Measurements from ENCODE around the gene RAB31. TPM values are rescaled to one million over a fixed set of nuclear protein-coding genes. Genes with fewer than 3 reads are reported as not detected.
A peak's percentile ranks its signal among the peaks of the same experiment; 100 is the strongest.

Gene RAB31
- total and polyA plus RNA-seq, 4 experiments from 2014 or later, result 0.07 to 1.8 (median 1.4) TPM

DNA sequence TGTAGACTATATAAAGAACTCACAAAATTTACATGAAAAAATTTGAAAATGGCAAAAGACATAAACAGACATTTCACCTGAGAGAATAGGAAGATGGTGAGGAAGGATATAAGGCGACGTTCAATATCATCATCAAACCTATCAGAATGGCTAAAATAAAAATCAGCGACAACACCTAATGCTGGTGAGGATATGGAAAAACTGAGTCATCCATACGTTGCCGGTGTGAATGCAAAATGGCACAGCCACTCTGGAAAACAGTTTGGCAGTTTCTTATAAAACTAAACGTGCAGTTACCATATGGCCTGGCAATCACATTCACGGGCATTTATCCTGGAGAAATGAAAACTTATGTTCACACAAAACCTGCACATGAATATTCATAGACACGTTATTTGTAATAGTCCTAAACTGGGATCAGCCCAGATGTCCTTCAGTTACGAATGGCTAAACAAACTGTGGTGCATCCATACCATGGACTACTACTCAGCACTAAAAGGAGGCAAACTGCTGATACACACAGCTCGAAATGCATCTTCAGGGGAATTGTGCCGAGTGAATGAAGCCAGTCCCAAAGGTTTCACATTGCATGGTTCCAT, 114.6 kb downstream of the RAB31 start:
- Histone ChIP-seq H3K27me3 (ENCODE audit: insufficient read depth, low read length) (no peaks in the 10 kb centered on the region), H3K4me1 (ENCODE audit: insufficient read depth, low read length) (no peaks in the 10 kb centered on the region), H3K36me3 (ENCODE audit: insufficient read depth, low read length) (no peaks in the 10 kb centered on the region), H3K4me3 (ENCODE audit: low read length in 2 of 2) (no peak overlapping the region), H3K9me3 (ENCODE audit: control insufficient read depth in 1 of 2, low read length in 2 of 2) (no peaks in the 10 kb centered on the region), H3K27ac (ENCODE audit: low read depth, low read length) (no peak overlapping the region)
- DNase-seq, result no peak
- Mint-ChIP-seq H3K36me3 (no peaks in the 10 kb centered on the region), H3K27me3 (peaks cover 11 to 27% of the 10 kb centered on the region in 2 donors), H3K4me3 (no peak overlapping the region), H3K27ac (no peak overlapping the region), H3K4me1 (no peaks in the 10 kb centered on the region), H3K9me3 (peaks cover under 1 to 18% (median 7%) of the 10 kb centered on the region in 8 donors)
- POLR2A ChIA-PET (ENCODE audit: partially characterized antibody), result no interaction called here
- intact Hi-C loops (cut with micrococcal nuclease), result no loop called here
- CTCF ChIA-PET (ENCODE audit: partially characterized antibody), result no interaction called here

DNA sequence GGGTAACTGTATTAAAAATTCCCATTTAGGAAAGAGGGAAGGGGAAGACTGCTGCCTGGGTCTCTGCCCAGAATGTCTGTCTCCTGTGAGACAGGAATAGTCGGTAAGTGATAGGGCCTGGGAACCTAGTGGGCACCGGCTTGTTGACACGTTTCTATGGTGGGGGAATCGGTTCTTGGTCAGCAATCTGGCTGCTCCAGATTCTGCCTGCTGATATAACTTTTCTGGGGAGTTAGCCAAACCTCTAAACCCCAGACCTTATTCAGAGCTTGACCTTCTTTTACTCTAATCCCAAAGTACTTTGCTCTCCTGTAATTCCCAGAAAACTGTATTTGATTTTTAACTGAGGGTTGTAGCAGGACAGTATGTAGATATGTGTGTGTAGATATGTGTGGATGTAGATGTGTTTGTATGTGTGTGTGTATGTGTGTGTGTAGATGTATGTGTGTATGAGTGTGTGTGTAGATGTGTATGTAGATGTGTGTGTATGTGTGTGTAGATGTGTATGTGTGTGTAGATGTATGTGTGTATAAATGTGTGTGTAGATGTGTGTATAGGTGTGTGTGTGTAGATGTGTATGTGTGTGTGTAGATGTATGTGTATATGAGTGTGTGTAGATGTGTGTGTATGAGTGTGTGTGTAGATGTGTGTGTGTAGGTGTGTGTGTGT, 115.8 kb downstream of the RAB31 start:
- no peak overlapping the region for H3K27ac ChIP-seq (ENCODE audit: low read depth, low read length)
- Mint-ChIP-seq H3K27me3 (peaks cover 15 to 25% of the 10 kb centered on the region in 2 donors), H3K4me1 (no peaks in the 10 kb centered on the region), H3K27ac (no peak overlapping the region), H3K36me3 (no peaks in the 10 kb centered on the region), H3K4me3 (no peak overlapping the region), H3K9me3 (peaks cover 0 to 9% (median 5%) of the 10 kb centered on the region in 8 donors)
- CTCF ChIA-PET (ENCODE audit: partially characterized antibody), result no interaction called here
- DNase-seq, result no peak
- H3K36me3 ChIP-seq (ENCODE audit: insufficient read depth, low read length), result no peaks in the 10 kb centered on the region
- no peaks in the 10 kb centered on the region for H3K9me3 ChIP-seq (ENCODE audit: control insufficient read depth in 1 of 2, low read length in 2 of 2)
- POLR2A ChIA-PET (ENCODE audit: partially characterized antibody), result no interaction called here
- H3K4me3 ChIP-seq (ENCODE audit: low read length in 2 of 2), result no peak overlapping the region
- H3K4me1 ChIP-seq (ENCODE audit: insufficient read depth, low read length), result no peaks in the 10 kb centered on the region
- intact Hi-C loops (cut with micrococcal nuclease), result no loop called here
- no peaks in the 10 kb centered on the region for H3K27me3 ChIP-seq (ENCODE audit: insufficient read depth, low read length)

DNA sequence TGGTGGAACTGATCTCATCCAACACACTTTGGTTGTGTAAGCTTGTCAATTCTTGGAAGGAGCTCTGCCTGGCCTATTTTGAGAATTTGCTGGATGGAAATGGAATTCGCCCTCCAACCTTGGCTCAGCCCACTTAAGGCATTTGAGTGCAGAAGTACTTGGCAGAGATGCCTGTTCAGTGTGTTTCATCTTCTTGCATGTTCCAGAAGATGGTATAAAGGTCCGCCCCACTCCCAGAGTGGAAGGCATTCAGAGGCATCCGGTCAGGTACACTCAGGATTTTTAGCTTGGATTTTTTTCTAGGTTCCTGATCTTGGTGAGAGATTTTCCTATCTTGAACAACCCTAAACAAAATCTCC, 116.4 kb downstream of the RAB31 start:
- CTCF ChIA-PET (ENCODE audit: partially characterized antibody), result no interaction called here
- intact Hi-C loops (cut with micrococcal nuclease), result no loop called here
- no peak overlapping the region for H3K4me3 ChIP-seq (ENCODE audit: low read length in 2 of 2)
- no peak overlapping the region for H3K27ac Mint-ChIP-seq
- no peaks in the 10 kb centered on the region for H3K9me3 ChIP-seq (ENCODE audit: control insufficient read depth in 1 of 2, low read length in 2 of 2)
- no peaks in the 10 kb centered on the region for H3K4me1 ChIP-seq (ENCODE audit: insufficient read depth, low read length)
- H3K4me3 Mint-ChIP-seq, result no peak overlapping the region
- H3K27ac ChIP-seq (ENCODE audit: low read depth, low read length), result no peak overlapping the region
- H3K27me3 Mint-ChIP-seq, result peaks cover 15 to 21% of the 10 kb centered on the region in 2 donors
- H3K27me3 ChIP-seq (ENCODE audit: insufficient read depth, low read length), result no peaks in the 10 kb centered on the region
- H3K36me3 ChIP-seq (ENCODE audit: insufficient read depth, low read length), result no peaks in the 10 kb centered on the region
- no peaks in the 10 kb centered on the region for H3K36me3 Mint-ChIP-seq
- POLR2A ChIA-PET (ENCODE audit: partially characterized antibody), result no interaction called here
- no peaks in the 10 kb centered on the region for H3K4me1 Mint-ChIP-seq
- H3K9me3 Mint-ChIP-seq, result peaks cover 0 to 3% (median 2%) of the 10 kb centered on the region in 8 donors
- no peak for DNase-seq

DNA sequence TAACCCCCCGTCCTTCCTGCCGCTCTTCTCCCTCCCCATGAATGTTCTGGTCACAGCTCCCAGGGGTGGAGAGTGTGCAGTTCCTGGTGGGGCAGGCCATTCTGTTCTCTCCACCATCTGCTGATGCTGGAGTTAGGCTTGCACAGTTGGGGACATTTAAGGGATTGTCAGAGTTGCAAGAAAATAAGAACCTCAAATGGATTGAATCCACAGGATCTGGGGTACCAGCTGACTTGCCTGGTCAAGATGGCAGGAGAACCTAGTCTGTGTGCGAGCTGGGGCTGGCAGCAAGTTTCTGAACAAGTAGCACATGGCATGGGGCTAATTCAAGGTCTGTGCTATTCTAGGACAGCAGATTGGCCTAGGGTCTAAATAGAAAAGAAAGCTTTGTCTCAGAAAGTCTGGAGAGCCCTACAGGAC, 116.9 kb downstream of the RAB31 start:
- Mint-ChIP-seq H3K27ac (no peak overlapping the region), H3K36me3 (no peaks in the 10 kb centered on the region), H3K4me3 (no peak overlapping the region), H3K27me3 (peaks cover 13 to 19% of the 10 kb centered on the region in 2 donors), H3K9me3 (peaks cover 0 to 2% (median 0%) of the 10 kb centered on the region in 8 donors), H3K4me1 (no peaks in the 10 kb centered on the region)
- Histone ChIP-seq H3K4me1 (ENCODE audit: insufficient read depth, low read length) (no peaks in the 10 kb centered on the region), H3K27ac (ENCODE audit: low read depth, low read length) (no peak overlapping the region), H3K4me3 (ENCODE audit: low read length in 2 of 2) (no peak overlapping the region), H3K9me3 (ENCODE audit: control insufficient read depth in 1 of 2, low read length in 2 of 2) (no peaks in the 10 kb centered on the region), H3K36me3 (ENCODE audit: insufficient read depth, low read length) (no peaks in the 10 kb centered on the region), H3K27me3 (ENCODE audit: insufficient read depth, low read length) (no peaks in the 10 kb centered on the region)
- DNase-seq, result no peak
- intact Hi-C loops (cut with micrococcal nuclease), result no loop called here
- ChIA-PET POLR2A (ENCODE audit: partially characterized antibody) (no interaction called here), CTCF (ENCODE audit: partially characterized antibody) (no interaction called here)

DNA sequence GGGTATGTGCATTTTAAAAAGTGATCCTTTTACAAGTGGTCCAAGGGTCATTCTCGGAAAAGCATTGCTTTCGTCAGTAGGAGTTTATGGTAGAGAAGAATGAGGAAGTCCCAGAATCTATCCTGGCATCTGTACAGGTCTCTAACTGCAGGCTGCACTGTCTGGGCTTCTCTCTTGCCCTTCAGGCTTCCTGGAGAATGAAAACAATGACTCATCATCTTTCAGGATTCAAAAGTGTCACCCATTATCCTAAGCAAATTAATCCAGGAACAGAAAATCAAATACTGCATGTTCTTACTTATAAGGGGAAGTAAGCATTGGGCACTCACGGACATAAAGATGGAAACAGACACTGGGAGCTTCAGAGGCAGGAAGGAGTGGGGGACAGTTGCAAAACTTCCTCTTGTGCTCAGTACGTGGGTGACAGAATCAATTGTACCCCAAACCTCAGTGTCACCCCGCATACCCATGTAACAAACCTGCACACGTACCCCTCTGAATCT, 117.5 kb downstream of the RAB31 start:
- no peak overlapping the region for H3K27ac ChIP-seq (ENCODE audit: low read depth, low read length)
- Mint-ChIP-seq H3K4me3 (no peak overlapping the region), H3K27me3 (peaks cover 13 to 19% of the 10 kb centered on the region in 2 donors), H3K36me3 (no peaks in the 10 kb centered on the region), H3K9me3 (peaks cover 0 to 2% (median 0%) of the 10 kb centered on the region in 8 donors), H3K4me1 (no peaks in the 10 kb centered on the region), H3K27ac (peak overlapping the region in 1 of 7 donors; percentile 71)
- no peaks in the 10 kb centered on the region for H3K27me3 ChIP-seq (ENCODE audit: insufficient read depth, low read length)
- H3K4me3 ChIP-seq (ENCODE audit: low read length in 2 of 2), result no peak overlapping the region
- H3K36me3 ChIP-seq (ENCODE audit: insufficient read depth, low read length), result no peaks in the 10 kb centered on the region
- H3K9me3 ChIP-seq (ENCODE audit: control insufficient read depth in 1 of 2, low read length in 2 of 2), result no peaks in the 10 kb centered on the region
- intact Hi-C loops (cut with micrococcal nuclease), result no loop called here
- ChIA-PET POLR2A (ENCODE audit: partially characterized antibody) (no interaction called here), CTCF (ENCODE audit: partially characterized antibody) (no interaction called here)
- DNase-seq, result no peak
- H3K4me1 ChIP-seq (ENCODE audit: insufficient read depth, low read length), result no peaks in the 10 kb centered on the region

DNA sequence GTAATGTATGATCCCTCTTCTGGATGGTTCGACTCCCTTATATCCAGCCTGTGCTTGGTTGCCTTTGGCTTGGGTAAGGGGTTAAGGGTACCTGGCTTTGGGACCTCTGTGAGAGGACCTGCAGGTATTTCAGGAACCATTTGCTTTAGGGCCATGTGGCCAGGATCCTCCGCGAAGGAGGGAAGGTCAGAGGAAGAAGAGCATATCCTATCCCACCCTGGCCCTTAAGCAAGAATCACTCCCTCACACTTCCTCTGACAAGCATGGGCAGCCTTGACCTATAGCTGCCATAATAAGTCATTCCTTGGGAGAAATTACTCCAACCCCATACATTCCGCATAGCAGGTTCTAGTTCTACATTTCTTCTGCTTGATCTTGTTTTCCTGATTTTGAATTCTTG, 118.6 kb downstream of the RAB31 start:
- no peak for DNase-seq
- POLR2A ChIA-PET (ENCODE audit: partially characterized antibody), result no interaction called here
- no peak overlapping the region for H3K4me3 ChIP-seq (ENCODE audit: low read length in 2 of 2)
- CTCF ChIA-PET (ENCODE audit: partially characterized antibody), result no interaction called here
- Mint-ChIP-seq H3K27ac (no peak overlapping the region), H3K4me3 (no peak overlapping the region), H3K36me3 (no peaks in the 10 kb centered on the region), H3K27me3 (peaks cover 13 to 22% of the 10 kb centered on the region in 2 donors), H3K4me1 (no peaks in the 10 kb centered on the region), H3K9me3 (peaks cover 0 to 2% (median 0%) of the 10 kb centered on the region in 8 donors)
- intact Hi-C loops (cut with micrococcal nuclease), result no loop called here
- no peaks in the 10 kb centered on the region for H3K9me3 ChIP-seq (ENCODE audit: control insufficient read depth in 1 of 2, low read length in 2 of 2)
- H3K27ac ChIP-seq (ENCODE audit: low read depth, low read length), result no peak overlapping the region
- H3K27me3 ChIP-seq (ENCODE audit: insufficient read depth, low read length), result no peaks in the 10 kb centered on the region
- H3K36me3 ChIP-seq (ENCODE audit: insufficient read depth, low read length), result no peaks in the 10 kb centered on the region
- H3K4me1 ChIP-seq (ENCODE audit: insufficient read depth, low read length), result no peaks in the 10 kb centered on the region

DNA sequence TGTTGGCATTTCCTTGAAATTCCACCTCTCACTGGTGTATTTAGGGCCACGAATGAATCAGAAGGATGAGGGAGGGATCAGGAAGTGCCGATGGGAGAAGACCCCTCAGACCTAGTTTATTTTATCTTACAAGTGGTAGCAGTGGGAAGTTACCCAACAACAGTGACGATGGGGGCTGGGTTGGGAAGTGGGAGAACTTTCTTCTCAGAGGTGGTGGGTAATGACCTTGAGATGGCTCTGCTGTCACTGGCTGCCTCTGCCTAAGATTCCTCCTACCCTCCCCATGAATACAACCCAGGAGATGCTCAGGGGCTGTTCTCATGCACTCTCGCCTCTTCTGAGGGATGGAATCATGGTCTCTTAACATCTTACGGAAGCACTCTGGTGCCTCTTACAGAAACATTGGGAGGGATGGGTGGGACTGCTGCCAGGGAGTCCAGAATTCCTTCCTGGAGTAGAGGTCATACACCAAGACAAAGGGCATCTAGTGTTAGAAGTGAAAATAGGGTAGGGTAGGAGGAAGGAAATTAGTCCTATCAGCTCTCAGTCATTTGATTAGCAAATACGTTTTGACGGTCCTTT, 119.2 kb downstream of the RAB31 start:
- Histone ChIP-seq H3K9me3 (ENCODE audit: control insufficient read depth in 1 of 2, low read length in 2 of 2) (no peaks in the 10 kb centered on the region), H3K4me1 (ENCODE audit: insufficient read depth, low read length) (no peaks in the 10 kb centered on the region), H3K4me3 (ENCODE audit: low read length in 2 of 2) (no peak overlapping the region), H3K36me3 (ENCODE audit: insufficient read depth, low read length) (no peaks in the 10 kb centered on the region), H3K27ac (ENCODE audit: low read depth, low read length) (no peak overlapping the region), H3K27me3 (ENCODE audit: insufficient read depth, low read length) (no peaks in the 10 kb centered on the region)
- intact Hi-C loops (cut with micrococcal nuclease), result no loop called here
- Mint-ChIP-seq H3K4me1 (no peaks in the 10 kb centered on the region), H3K4me3 (no peak overlapping the region), H3K27ac (no peak overlapping the region), H3K36me3 (no peaks in the 10 kb centered on the region), H3K27me3 (peaks cover 11 to 21% of the 10 kb centered on the region in 2 donors), H3K9me3 (peaks cover 0 to 2% (median 0%) of the 10 kb centered on the region in 8 donors)
- DNase-seq, result no peak
- POLR2A ChIA-PET (ENCODE audit: partially characterized antibody), result no interaction called here
- CTCF ChIA-PET (ENCODE audit: partially characterized antibody), result interaction anchor here (1.0 kb wide), 1 partner anchor 12 kb away, joined by 3 read pairs; no protein-coding TSS in a partner anchor

Data from CD4-positive, alpha-beta memory T cell (primary cell).